Keratinocyte (primary cell): Measurements from ENCODE around the gene DCLK1. TPM values are rescaled to one million over a fixed set of nuclear protein-coding genes. Genes with fewer than 3 reads are reported as not detected.

Source experiments
- DNase-seq: peaks from one replicate; pipeline ENCODE4 v3.0.0-alpha.2; 2011; ENCODE audit warnings: low read depth, missing footprints, low spot score
- FAIRE-seq: peaks from 2 replicates; lab custom pipeline; 2011; peaks lifted over from hg19 to GRCh38; lab: Jason Lieb, UNC
- H2AFZ ChIP-seq: 2 replicates; pipeline ENCODE4 v1.6.0; 2012; ENCODE audit warnings: low read length, control low read depth, inconsistent platforms; ENCODE audit not compliant: control insufficient read depth
- H3K27ac ChIP-seq: 2 replicates; pipeline ENCODE4 v1.5.1; 2011; ENCODE audit warnings: low read length; ENCODE audit not compliant: control insufficient read depth, insufficient read depth
- H3K27me3 ChIP-seq: 3 replicates; pipeline ENCODE4 v1.6.0; 2011; ENCODE audit warnings: low read length; ENCODE audit not compliant: control insufficient read depth, insufficient read depth; ENCODE audit errors: extremely low read depth
- H3K36me3 ChIP-seq, 2 experiments: 2 replicates in 1 of 2; 3 replicates in 1 of 2; pipeline ENCODE4 v1.5.1; 2011; ENCODE audit warnings: low read length in 2 of 2, mild to moderate bottlenecking in 1 of 2; ENCODE audit not compliant: control insufficient read depth in 2 of 2, insufficient read depth in 2 of 2; ENCODE audit errors: extremely low read depth in 1 of 2
- H3K4me1 ChIP-seq: 3 replicates; pipeline ENCODE4 v1.5.1; 2011; ENCODE audit warnings: low read length; ENCODE audit not compliant: control insufficient read depth, insufficient read depth; ENCODE audit errors: extremely low read depth
- H3K4me2 ChIP-seq: 3 replicates; pipeline ENCODE4 v1.6.0; 2011; ENCODE audit warnings: low read depth, low read length; ENCODE audit not compliant: control insufficient read depth, insufficient read depth; ENCODE audit errors: extremely low read depth
- H3K4me3 ChIP-seq, 3 experiments: fragments of 200-600 bp in 1 of 3; sonication (generic) in 1 of 3; 2 replicates in 2 of 3; 3 replicates in 1 of 3; pipeline ENCODE4 v1.5.1; 2011 to 2016; ENCODE audit warnings: low read length in 3 of 3, mild to moderate bottlenecking in 3 of 3, control low read depth in 2 of 3, inconsistent platforms in 1 of 3, low read depth in 1 of 3, mixed read lengths in 1 of 3, mixed run types in 1 of 3, moderate library complexity in 1 of 3; ENCODE audit not compliant: control insufficient read depth in 2 of 3, insufficient read depth in 2 of 3; ENCODE audit errors: extremely low read depth in 1 of 3
- H3K79me2 ChIP-seq: 2 replicates; pipeline ENCODE4 v1.6.0; 2012; ENCODE audit warnings: low read length; ENCODE audit not compliant: control insufficient read depth, insufficient read depth
- H3K9ac ChIP-seq: 3 replicates; pipeline ENCODE4 v1.6.0; 2011; ENCODE audit warnings: low read length; ENCODE audit not compliant: control insufficient read depth, insufficient read depth; ENCODE audit errors: extremely low read depth
- H3K9me1 ChIP-seq: 3 replicates; pipeline ENCODE4 v1.6.0; 2011; ENCODE audit warnings: low read length; ENCODE audit not compliant: control insufficient read depth, insufficient read depth; ENCODE audit errors: extremely low read depth
- H3K9me3 ChIP-seq: 2 replicates; pipeline ENCODE4 v1.5.1; 2012; ENCODE audit warnings: low read depth, low read length; ENCODE audit not compliant: control insufficient read depth
- H4K20me1 ChIP-seq: 3 replicates; pipeline ENCODE4 v1.6.0; 2011; ENCODE audit warnings: low read length; ENCODE audit not compliant: control insufficient read depth, insufficient read depth; ENCODE audit errors: extremely low read depth
- CTCF ChIP-seq, 3 experiments: IDR thresholded peaks in 1 of 3; conservative IDR thresholded peaks in 1 of 3; optimal IDR thresholded peaks in 1 of 3; 2 replicates in 2 of 3; 3 replicates in 1 of 3; pipeline versions ENCODE3 to v1.5.1; 2011; ENCODE audit warnings: low read length in 3 of 3, mild to moderate bottlenecking in 3 of 3, moderate library complexity in 2 of 3, control low read depth in 1 of 3, inconsistent platforms in 1 of 3; ENCODE audit not compliant: insufficient read depth in 2 of 3; ENCODE audit errors: extremely low read depth in 1 of 3
- EZH2 ChIP-seq: IDR thresholded peaks from one replicate; pipeline ENCODE4 v1.6.1; 2012; ENCODE audit warnings: inconsistent platforms, mild to moderate bottlenecking, low read length, moderate library complexity
- dilution Hi-C: fragments of 300-500 bp; cut with MboI; formaldehyde crosslinking; loops from one replicate; pipeline ENCODE4 v1.7.0; 2020; ENCODE audit warnings: low sequenced_read_pairs; ENCODE audit not compliant: extremely low pct_ligation_motif_present
- polyA plus RNA-seq, 5 experiments: library from polyadenylated mRNA; depleted of rRNA in 3 of 5; stranded (reverse) in 3 of 5; stranded (forward) in 1 of 5; unstranded in 1 of 5; fragments of >200 nt; gene quantifications; 1 replicate in 1 of 5; 2 replicates in 3 of 5; 3 replicates in 1 of 5; pipeline versions ENCODE4 v1.2.1 to v1.2.3, GENCODE V29; 2011 to 2012; ENCODE audit warnings: missing spikeins in 2 of 5, low read depth in 1 of 5, low replicate concordance in 1 of 5

The DCLK1 gene
- polyA plus RNA-seq, 1 donor (not counting 4 experiments of a cell fraction or from before 2014, with no cell fraction given), result 0.04 TPM

GRCh38 chr13:36062249-36062648 is 68.9 kb downstream of the DCLK1 start:
- dilution Hi-C loops, result no loop called here
- DNase-seq, result no peak
- no peak for TF ChIP-seq EZH2
- TF ChIP-seq CTCF (optimal IDR thresholded peaks at IDR 0.05 in 1 of 3, IDR thresholded peaks at IDR 0.05 in 1 of 3, conservative IDR thresholded peaks at IDR 0.05 in 1 of 3; ENCODE audit: extremely low read depth in 1 of 3, insufficient read depth in 2 of 3, low read length in 3 of 3), result no peak

GRCh38 chr13:36061621-36062020 is 69.6 kb downstream of the DCLK1 start:
- no peaks in the 10 kb centered on the region for H3K36me3 ChIP-seq
- H3K27me3 ChIP-seq, result no peaks in the 10 kb centered on the region
- H4K20me1 ChIP-seq, result no peaks in the 10 kb centered on the region
- H3K79me2 ChIP-seq, result no peaks in the 10 kb centered on the region
- H2AFZ ChIP-seq, result no peak overlapping the region
- no peaks in the 10 kb centered on the region for H3K4me1 ChIP-seq
- H3K9me1 ChIP-seq, result no peaks in the 10 kb centered on the region
- H3K4me3 ChIP-seq, result no peak overlapping the region
- FAIRE-seq (no peak), DNase-seq (no peak)
- H3K27ac ChIP-seq, result no peak overlapping the region
- TF ChIP-seq CTCF (optimal IDR thresholded peaks at IDR 0.05 in 1 of 3, IDR thresholded peaks at IDR 0.05 in 1 of 3, conservative IDR thresholded peaks at IDR 0.05 in 1 of 3; ENCODE audit: extremely low read depth in 1 of 3, insufficient read depth in 2 of 3, low read length in 3 of 3) (no peak), EZH2 (no peak)
- dilution Hi-C loops, result no loop called here
- no peak overlapping the region for H3K9ac ChIP-seq
- H3K4me2 ChIP-seq, result no peak overlapping the region
- no peaks in the 10 kb centered on the region for H3K9me3 ChIP-seq

More at GRCh38 chr13:36062249-36062648, 68.9 kb downstream of the DCLK1 start:
- no peak overlapping the region for H2AFZ ChIP-seq
- no peak overlapping the region for H3K27ac ChIP-seq
- H3K9me3 ChIP-seq, result no peaks in the 10 kb centered on the region
- no peak overlapping the region for H3K9ac ChIP-seq
- H3K36me3 ChIP-seq, result no peaks in the 10 kb centered on the region
- no peaks in the 10 kb centered on the region for H3K79me2 ChIP-seq
- FAIRE-seq, result no peak
- no peaks in the 10 kb centered on the region for H3K27me3 ChIP-seq
- H3K4me1 ChIP-seq, result no peaks in the 10 kb centered on the region
- H3K9me1 ChIP-seq, result no peaks in the 10 kb centered on the region
- H3K4me2 ChIP-seq, result no peak overlapping the region
- no peak overlapping the region for H3K4me3 ChIP-seq
- H4K20me1 ChIP-seq, result no peaks in the 10 kb centered on the region
